ENCODE results near the gene VPS16. TPM values are rescaled to one million over a fixed set of nuclear protein-coding genes. Genes with fewer than 3 reads are reported as not detected.

The VPS16 gene
- total and polyA plus RNA-seq, 2 donors (not counting 1 experiment from before 2014, with no cell fraction given), result 32.9 to 46.1 TPM

- H3K4me3 ChIP-seq (replicated peaks in 1 of 4; ENCODE audit: control extremely low read depth in 1 of 4, insufficient read depth in 1 of 4, low read depth in 3 of 4, low read length in 4 of 4), result no peak overlapping the region
- H3K27me3 ChIP-seq (ENCODE audit: control insufficient read depth, insufficient read depth, low read length), result peaks cover 60% of the 10 kb centered on the region
- TF ChIP-seq EZH2 (IDR thresholded peaks at IDR 0.05; ENCODE audit: low read length, missing control alignments) (no peak), CTCF (conservative IDR thresholded peaks at IDR 0.05 in 1 of 2, IDR thresholded peaks at IDR 0.05 in 1 of 2; ENCODE audit: low read depth in 1 of 2, low read length in 2 of 2) (no peak)
- H2AFZ ChIP-seq (ENCODE audit: low read length), result no peak overlapping the region
- DNase-seq (ENCODE audit: low read depth in 2 of 2), result no peak
- H3K36me3 ChIP-seq (ENCODE audit: control insufficient read depth, insufficient read depth, low read length), result no peaks in the 10 kb centered on the region
- peaks cover 5% of the 10 kb centered on the region for H3K4me1 ChIP-seq (ENCODE audit: control insufficient read depth, extremely low read depth, insufficient read depth, low read length)
- no peak overlapping the region for H3K9ac ChIP-seq (ENCODE audit: insufficient read depth, low read length)
- H4K20me1 ChIP-seq (ENCODE audit: control insufficient read depth, extremely low read depth, insufficient read depth, low read length), result no peaks in the 10 kb centered on the region
- H3K9me3 ChIP-seq (ENCODE audit: control insufficient read depth, insufficient read depth, low read depth, low read length), result no peaks in the 10 kb centered on the region
- H3K4me2 ChIP-seq (ENCODE audit: extremely low read depth, insufficient read depth, low read length), result no peak overlapping the region
- no peak overlapping the region for H3K27ac ChIP-seq (ENCODE audit: insufficient read depth, low read length)
- H3K79me2 ChIP-seq (ENCODE audit: control insufficient read depth, insufficient read depth, low read length), result no peaks in the 10 kb centered on the region
These were observed 39.2 kb upstream of the VPS16 start for GRCh38 chr20:2801286-2801728.

DNA sequence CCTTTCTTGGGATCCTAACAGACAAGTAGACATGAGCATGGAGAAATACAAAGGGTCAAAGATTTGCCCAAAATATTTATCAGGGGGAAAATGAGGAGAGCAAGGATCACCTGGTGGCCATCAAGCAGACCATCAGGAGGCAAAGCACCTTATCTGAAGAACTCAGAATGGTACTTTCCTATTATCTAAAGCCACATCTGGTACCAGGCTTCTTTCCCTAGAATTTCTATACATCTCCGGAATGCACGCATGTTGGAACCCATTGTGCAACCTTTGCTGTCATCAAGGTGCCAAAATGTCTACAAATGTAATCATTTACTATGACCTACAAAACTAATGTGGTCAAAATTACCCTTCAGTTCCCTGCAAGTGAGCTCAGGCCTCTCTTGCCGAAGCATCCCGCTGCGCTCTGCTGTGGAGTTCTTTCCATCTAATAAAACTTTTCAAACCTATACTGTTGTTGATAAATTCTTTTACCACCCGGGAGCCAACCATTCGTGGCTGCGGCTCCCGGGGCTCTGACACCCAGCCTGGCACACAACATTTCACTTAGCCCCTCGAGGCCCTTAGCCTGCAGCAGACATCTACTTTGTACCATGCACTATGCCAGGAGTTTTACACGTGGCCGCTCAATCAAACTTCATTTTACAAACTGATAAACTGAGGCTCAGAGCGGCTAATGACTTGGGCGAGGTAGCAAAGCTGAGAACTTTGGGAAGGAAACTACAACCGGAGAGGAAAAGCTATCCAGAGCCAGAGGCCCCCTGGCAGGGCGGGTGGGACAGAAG is 36.3 kb upstream of the VPS16 start:
- H3K79me2 ChIP-seq (ENCODE audit: control insufficient read depth, insufficient read depth, low read length), result no peaks in the 10 kb centered on the region
- peaks cover 72% of the 10 kb centered on the region for H3K27me3 ChIP-seq (ENCODE audit: control insufficient read depth, insufficient read depth, low read length)
- no peaks in the 10 kb centered on the region for H3K36me3 ChIP-seq (ENCODE audit: control insufficient read depth, insufficient read depth, low read length)
- no peaks in the 10 kb centered on the region for H4K20me1 ChIP-seq (ENCODE audit: control insufficient read depth, extremely low read depth, insufficient read depth, low read length)
- TF ChIP-seq EZH2 (IDR thresholded peaks at IDR 0.05; ENCODE audit: low read length, missing control alignments) (no peak), CTCF (conservative IDR thresholded peaks at IDR 0.05 in 1 of 2, IDR thresholded peaks at IDR 0.05 in 1 of 2; ENCODE audit: low read depth in 1 of 2, low read length in 2 of 2) (no peak)
- H3K4me1 ChIP-seq (ENCODE audit: control insufficient read depth, extremely low read depth, insufficient read depth, low read length), result peaks cover 5% of the 10 kb centered on the region
- H3K4me2 ChIP-seq (ENCODE audit: extremely low read depth, insufficient read depth, low read length), result no peak overlapping the region
- no peaks in the 10 kb centered on the region for H3K9me3 ChIP-seq (ENCODE audit: control insufficient read depth, insufficient read depth, low read depth, low read length)
- no peak overlapping the region for H3K4me3 ChIP-seq (replicated peaks in 1 of 4; ENCODE audit: control extremely low read depth in 1 of 4, insufficient read depth in 1 of 4, low read depth in 3 of 4, low read length in 4 of 4)
- no peak for DNase-seq (ENCODE audit: low read depth in 2 of 2)
- H3K27ac ChIP-seq (ENCODE audit: insufficient read depth, low read length), result no peak overlapping the region
- no peak overlapping the region for H3K9ac ChIP-seq (ENCODE audit: insufficient read depth, low read length)
- no peak overlapping the region for H2AFZ ChIP-seq (ENCODE audit: low read length)

DNA sequence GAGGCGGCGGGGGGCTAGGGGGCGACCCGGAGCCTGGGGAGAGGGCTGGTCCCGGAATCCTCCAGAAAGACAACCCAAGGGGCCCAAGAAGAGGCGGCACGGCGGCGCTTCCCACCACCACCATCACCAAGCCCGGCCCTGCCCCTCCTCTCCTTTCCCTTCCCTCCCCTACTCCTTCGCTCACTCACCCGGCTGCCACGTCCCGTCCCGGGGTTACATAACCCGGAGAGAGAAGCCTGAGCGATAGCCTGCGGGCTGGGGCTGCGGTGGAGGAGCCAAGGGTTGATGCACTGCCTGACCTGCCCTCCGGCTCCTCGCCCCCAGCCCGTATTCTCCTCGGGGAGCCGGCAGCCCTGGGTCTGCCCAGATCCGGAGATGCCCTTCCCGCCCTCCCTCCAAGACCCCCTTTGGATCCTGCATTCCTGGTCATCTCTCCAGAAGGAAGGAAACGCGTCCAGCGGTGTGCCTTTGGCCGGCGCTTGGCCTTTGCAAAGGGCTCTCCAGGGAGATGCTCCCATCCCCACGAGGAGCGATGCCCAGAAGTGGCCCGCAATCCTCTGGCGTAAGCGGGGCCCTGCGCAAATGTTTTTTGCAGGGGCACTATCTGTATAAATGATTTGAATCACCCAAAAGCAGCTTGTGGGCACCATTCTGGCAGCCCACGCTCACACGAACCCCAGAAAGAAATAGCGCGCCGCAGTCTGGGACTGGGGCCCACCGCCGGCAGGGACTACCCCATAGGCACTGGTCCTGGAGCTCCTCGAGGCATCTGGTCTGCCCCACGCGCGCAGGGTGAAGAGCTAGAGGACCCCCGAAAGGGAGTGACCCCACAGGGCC is 35.5 kb upstream of the VPS16 start:
- H3K9ac ChIP-seq (ENCODE audit: insufficient read depth, low read length), result no peak overlapping the region
- no peak overlapping the region for H3K4me2 ChIP-seq (ENCODE audit: extremely low read depth, insufficient read depth, low read length)
- no peak overlapping the region for H2AFZ ChIP-seq (ENCODE audit: low read length)
- H3K36me3 ChIP-seq (ENCODE audit: control insufficient read depth, insufficient read depth, low read length), result no peaks in the 10 kb centered on the region
- H3K27me3 ChIP-seq (ENCODE audit: control insufficient read depth, insufficient read depth, low read length), result peaks cover 64% of the 10 kb centered on the region
- H3K4me3 ChIP-seq (replicated peaks in 1 of 4; ENCODE audit: control extremely low read depth in 1 of 4, insufficient read depth in 1 of 4, low read depth in 3 of 4, low read length in 4 of 4), result no peak overlapping the region
- peaks cover 3% of the 10 kb centered on the region for H3K4me1 ChIP-seq (ENCODE audit: control insufficient read depth, extremely low read depth, insufficient read depth, low read length)
- H4K20me1 ChIP-seq (ENCODE audit: control insufficient read depth, extremely low read depth, insufficient read depth, low read length), result no peaks in the 10 kb centered on the region
- no peak for DNase-seq (ENCODE audit: low read depth in 2 of 2)
- H3K9me3 ChIP-seq (ENCODE audit: control insufficient read depth, insufficient read depth, low read depth, low read length), result no peaks in the 10 kb centered on the region
- H3K79me2 ChIP-seq (ENCODE audit: control insufficient read depth, insufficient read depth, low read length), result no peaks in the 10 kb centered on the region
- TF ChIP-seq CTCF (conservative IDR thresholded peaks at IDR 0.05 in 1 of 2, IDR thresholded peaks at IDR 0.05 in 1 of 2; ENCODE audit: low read depth in 1 of 2, low read length in 2 of 2), result no peak
- no peak for TF ChIP-seq EZH2 (IDR thresholded peaks at IDR 0.05; ENCODE audit: low read length, missing control alignments)
- H3K27ac ChIP-seq (ENCODE audit: insufficient read depth, low read length), result no peak overlapping the region

All from fibroblast of lung (primary cell).